ENCODE data around the gene TLK1.

DNA sequence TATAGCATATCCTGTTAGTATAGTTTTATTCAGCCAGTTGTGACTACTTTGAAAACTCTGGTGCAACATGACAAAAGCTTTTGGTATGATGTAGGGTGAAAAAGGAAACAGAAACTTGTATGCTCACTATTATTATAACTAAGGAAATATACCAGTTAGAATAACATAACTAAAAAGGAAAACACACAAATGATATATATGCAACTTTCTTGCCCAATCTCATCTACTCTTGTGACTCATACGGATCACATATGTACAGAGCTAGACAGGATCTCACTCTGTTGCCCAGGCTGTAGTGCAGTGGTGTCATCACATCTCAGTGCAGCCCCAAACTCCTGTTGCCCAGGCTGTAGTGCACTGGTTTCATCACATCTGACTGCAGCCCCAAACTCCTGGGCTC is 12.4 kb upstream of the TLK1 start:
- no peak for TF ChIP-seq POLR2AphosphoS5 (IDR thresholded peaks at IDR 0.05)
- TF ChIP-seq, protein P1, sequence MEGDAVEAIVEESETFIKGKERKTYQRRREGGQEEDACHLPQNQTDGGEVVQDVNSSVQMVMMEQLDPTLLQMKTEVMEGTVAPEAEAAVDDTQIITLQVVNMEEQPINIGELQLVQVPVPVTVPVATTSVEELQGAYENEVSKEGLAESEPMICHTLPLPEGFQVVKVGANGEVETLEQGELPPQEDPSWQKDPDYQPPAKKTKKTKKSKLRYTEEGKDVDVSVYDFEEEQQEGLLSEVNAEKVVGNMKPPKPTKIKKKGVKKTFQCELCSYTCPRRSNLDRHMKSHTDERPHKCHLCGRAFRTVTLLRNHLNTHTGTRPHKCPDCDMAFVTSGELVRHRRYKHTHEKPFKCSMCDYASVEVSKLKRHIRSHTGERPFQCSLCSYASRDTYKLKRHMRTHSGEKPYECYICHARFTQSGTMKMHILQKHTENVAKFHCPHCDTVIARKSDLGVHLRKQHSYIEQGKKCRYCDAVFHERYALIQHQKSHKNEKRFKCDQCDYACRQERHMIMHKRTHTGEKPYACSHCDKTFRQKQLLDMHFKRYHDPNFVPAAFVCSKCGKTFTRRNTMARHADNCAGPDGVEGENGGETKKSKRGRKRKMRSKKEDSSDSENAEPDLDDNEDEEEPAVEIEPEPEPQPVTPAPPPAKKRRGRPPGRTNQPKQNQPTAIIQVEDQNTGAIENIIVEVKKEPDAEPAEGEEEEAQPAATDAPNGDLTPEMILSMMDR (IDR thresholded peaks at IDR 0.05), result no peak
